Ascending aorta (tissue), 2 donors: ENCODE results near the gene GALNT17. TPM values are rescaled to one million over a fixed set of nuclear protein-coding genes. Genes with fewer than 3 reads are reported as not detected.

Experiments used
- DNase-seq, 2 donors: peaks; one replicate each; pipeline ENCODE4 v3.0.0-alpha.2; 2019; ENCODE audit warnings: low spot score in 2 of 2
- H3K27ac ChIP-seq, 2 donors: fragments of 200-600 bp; sonication (generic); one replicate each; pipeline ENCODE4 v1.5.1; 2016 to 2017; ENCODE audit warnings: mild to moderate bottlenecking in 1 of 2
- H3K27me3 ChIP-seq: fragments of 200-600 bp; sonication (generic); one replicate; pipeline ENCODE4 v1.5.1; 2017
- H3K36me3 ChIP-seq, 2 donors: fragments of 200-600 bp; sonication (generic); one replicate each; pipeline ENCODE4 v1.5.1; 2016
- H3K4me1 ChIP-seq, 2 donors: fragments of 200-600 bp; sonication (generic); one replicate each; pipeline ENCODE4 v1.5.1; 2016 to 2017; ENCODE audit warnings: mild to moderate bottlenecking in 1 of 2
- H3K4me3 ChIP-seq, 2 donors: fragments of 200-600 bp; sonication (generic); one replicate each; pipeline ENCODE4 v1.5.1; 2016 to 2017; ENCODE audit warnings: mild to moderate bottlenecking in 1 of 2
- H3K9me3 ChIP-seq, 2 donors: fragments of 200-600 bp; sonication (generic); one replicate each; pipeline ENCODE4 v1.5.1; 2016
- intact Hi-C: fragments of 100-400 bp; cut with DNase I; formaldehyde crosslinking; loops from one replicate; pipeline ENCODE4 v1.15.1; 2023
- total RNA-seq: library from RNA; depleted of rRNA; stranded (reverse); fragments of >200 nt; gene quantifications from one replicate; pipeline ENCODE4 v1.1.0, GENCODE V29; 2016
- TF ChIP-seq, protein P1 (sequence below), 3 experiments: fragments of 200-600 bp in 2 of 3; fragments of 450-650 bp in 1 of 3; sonication (generic) in 2 of 3; IDR thresholded peaks; one replicate each; pipeline ENCODE4 v1.5.1; 2016 to 2019; ENCODE audit warnings: antibody characterized with exemption in 3 of 3, mild to moderate bottlenecking in 1 of 3, moderate library complexity in 1 of 3

GALNT17 gene
- total RNA-seq, 1 donor from 2014 or later = 29.8 TPM

GRCh38 chr7:71362240-71362639 is 230.3 kb downstream of the GALNT17 start:
- TF ChIP-seq, protein P1, sequence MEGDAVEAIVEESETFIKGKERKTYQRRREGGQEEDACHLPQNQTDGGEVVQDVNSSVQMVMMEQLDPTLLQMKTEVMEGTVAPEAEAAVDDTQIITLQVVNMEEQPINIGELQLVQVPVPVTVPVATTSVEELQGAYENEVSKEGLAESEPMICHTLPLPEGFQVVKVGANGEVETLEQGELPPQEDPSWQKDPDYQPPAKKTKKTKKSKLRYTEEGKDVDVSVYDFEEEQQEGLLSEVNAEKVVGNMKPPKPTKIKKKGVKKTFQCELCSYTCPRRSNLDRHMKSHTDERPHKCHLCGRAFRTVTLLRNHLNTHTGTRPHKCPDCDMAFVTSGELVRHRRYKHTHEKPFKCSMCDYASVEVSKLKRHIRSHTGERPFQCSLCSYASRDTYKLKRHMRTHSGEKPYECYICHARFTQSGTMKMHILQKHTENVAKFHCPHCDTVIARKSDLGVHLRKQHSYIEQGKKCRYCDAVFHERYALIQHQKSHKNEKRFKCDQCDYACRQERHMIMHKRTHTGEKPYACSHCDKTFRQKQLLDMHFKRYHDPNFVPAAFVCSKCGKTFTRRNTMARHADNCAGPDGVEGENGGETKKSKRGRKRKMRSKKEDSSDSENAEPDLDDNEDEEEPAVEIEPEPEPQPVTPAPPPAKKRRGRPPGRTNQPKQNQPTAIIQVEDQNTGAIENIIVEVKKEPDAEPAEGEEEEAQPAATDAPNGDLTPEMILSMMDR (IDR thresholded peaks at IDR 0.05) = no peak

GRCh38 chr7:71363223-71363622 is 231.3 kb downstream of the GALNT17 start:
- Histone ChIP-seq H3K36me3 (no peaks in the 10 kb centered on the region), H3K4me1 (no peaks in the 10 kb centered on the region), H3K9me3 (no peaks in the 10 kb centered on the region), H3K27me3 (no peaks in the 10 kb centered on the region), H3K27ac (no peak overlapping the region), H3K4me3 (no peak overlapping the region)
- DNase-seq = no peak
- intact Hi-C loops = loop anchor here (5.0 kb wide), 1 partner anchor 126 kb away; no protein-coding TSS in a partner anchor
- TF ChIP-seq, protein P1 (IDR thresholded peaks at IDR 0.05) = no peak

More at GRCh38 chr7:71362240-71362639, 230.3 kb downstream of the GALNT17 start:
- no peak for DNase-seq
- Histone ChIP-seq H3K4me3 (no peak overlapping the region), H3K27me3 (no peaks in the 10 kb centered on the region), H3K9me3 (no peaks in the 10 kb centered on the region), H3K4me1 (no peaks in the 10 kb centered on the region), H3K36me3 (no peaks in the 10 kb centered on the region), H3K27ac (no peak overlapping the region)
- intact Hi-C loops = loop anchor here (5.0 kb wide), 1 partner anchor 125 kb away; no protein-coding TSS in a partner anchor

- H3K9me3 ChIP-seq = no peaks in the 10 kb centered on the region
- DNase-seq = no peak
- intact Hi-C loops = loop anchor here (5.0 kb wide), 1 partner anchor 126 kb away; no protein-coding TSS in a partner anchor
- no peak overlapping the region for H3K4me3 ChIP-seq
- H3K36me3 ChIP-seq = no peaks in the 10 kb centered on the region
- TF ChIP-seq, protein P1 (IDR thresholded peaks at IDR 0.05) = no peak
- H3K27ac ChIP-seq = no peak overlapping the region
- no peaks in the 10 kb centered on the region for H3K4me1 ChIP-seq
- H3K27me3 ChIP-seq = no peaks in the 10 kb centered on the region
Observed at GRCh38 chr7:71363627-71364026, 231.7 kb downstream of the GALNT17 start.

GRCh38 chr7:71364551-71364950 is 232.6 kb downstream of the GALNT17 start:
- H3K4me1 ChIP-seq = no peaks in the 10 kb centered on the region
- H3K27me3 ChIP-seq = no peaks in the 10 kb centered on the region
- no peak overlapping the region for H3K27ac ChIP-seq
- no peak for DNase-seq
- intact Hi-C loops = loop anchor here (5.0 kb wide), 1 partner anchor 127 kb away; no protein-coding TSS in a partner anchor
- H3K36me3 ChIP-seq = no peaks in the 10 kb centered on the region
- H3K4me3 ChIP-seq = no peak overlapping the region
- TF ChIP-seq, protein P1 (IDR thresholded peaks at IDR 0.05) = no peak
- H3K9me3 ChIP-seq = no peaks in the 10 kb centered on the region

GRCh38 chr7:71372991-71373390 is 241.0 kb downstream of the GALNT17 start:
- no peak for DNase-seq
- Histone ChIP-seq H3K27ac (no peak overlapping the region), H3K4me3 (no peak overlapping the region), H3K27me3 (no peaks in the 10 kb centered on the region), H3K9me3 (peaks cover 0 to 3% of the 10 kb centered on the region in 2 donors), H3K4me1 (no peaks in the 10 kb centered on the region), H3K36me3 (no peaks in the 10 kb centered on the region)
- intact Hi-C loops = loop anchor here (5.0 kb wide), 1 partner anchor 246 kb away; no protein-coding TSS in a partner anchor
- TF ChIP-seq, protein P1 (IDR thresholded peaks at IDR 0.05) = no peak

DNA sequence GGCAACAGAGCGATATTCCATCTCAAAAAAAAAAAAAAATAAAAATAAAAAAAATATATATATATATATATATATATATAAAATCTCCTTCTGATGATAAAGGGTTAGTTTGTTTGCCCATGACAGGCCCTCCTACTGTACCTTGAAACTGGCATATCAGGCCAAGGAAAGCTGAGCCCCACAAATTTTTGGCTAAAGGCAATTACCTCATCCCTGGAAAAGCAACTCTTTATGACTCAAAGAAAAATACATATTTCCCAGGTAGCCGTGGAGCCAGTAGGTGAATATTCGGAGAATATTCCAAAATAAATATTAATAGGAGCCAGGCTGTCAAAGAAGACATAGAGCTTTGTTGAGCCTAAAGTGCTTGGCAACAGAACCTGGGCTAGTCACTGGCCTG is 245.1 kb downstream of the GALNT17 start:
- peaks cover 0 to 10% of the 10 kb centered on the region in 2 donors for H3K9me3 ChIP-seq
- TF ChIP-seq, protein P1 (IDR thresholded peaks at IDR 0.05) = no peak
- no peak overlapping the region for H3K4me3 ChIP-seq
- H3K27me3 ChIP-seq = no peaks in the 10 kb centered on the region
- no peaks in the 10 kb centered on the region for H3K4me1 ChIP-seq
- no peak overlapping the region for H3K27ac ChIP-seq
- H3K36me3 ChIP-seq = no peaks in the 10 kb centered on the region
- intact Hi-C loops = no loop called here
- no peak for DNase-seq
